Neural crest cell (in vitro differentiated cells): ENCODE measurements around the gene RNASE9. TPM values are rescaled to one million over a fixed set of nuclear protein-coding genes. Genes with fewer than 3 reads are reported as not detected.

Source experiments
- DNase-seq: peaks from one replicate; pipeline ENCODE4 v3.0.0; 2021; ENCODE audit warnings: low read depth, mixed read lengths, low spot score
- H3K27ac Mint-ChIP-seq: one replicate; pipeline ENCODE4 v1.8.0; 2021; ENCODE audit warnings: mild to moderate bottlenecking, mixed read lengths; ENCODE audit not compliant: unreplicated experiment
- H3K27me3 Mint-ChIP-seq: 2 replicates; pipeline ENCODE4 v1.8.0; 2021; ENCODE audit warnings: low read depth, mild to moderate bottlenecking, mixed read lengths
- H3K36me3 Mint-ChIP-seq: 2 replicates; pipeline ENCODE4 v1.8.0; 2021; ENCODE audit warnings: low read depth, mild to moderate bottlenecking, mixed read lengths
- H3K4me1 Mint-ChIP-seq: 2 replicates; pipeline ENCODE4 v1.8.0; 2021; ENCODE audit warnings: mixed read lengths
- H3K4me3 Mint-ChIP-seq: one replicate; pipeline ENCODE4 v1.8.0; 2021; ENCODE audit warnings: mild to moderate bottlenecking, mixed read lengths
- H3K9me3 Mint-ChIP-seq: 2 replicates; pipeline ENCODE4 v1.8.0; 2021; ENCODE audit warnings: mixed read lengths
- CTCF ChIP-seq: fragments of 200-600 bp; sonication (generic); conservative IDR thresholded peaks from 2 replicates; pipeline ENCODE4 v1.5.0; 2021; ENCODE audit warnings: antibody characterized with exemption, mild to moderate bottlenecking
- total RNA-seq: library from RNA; stranded (reverse); gene quantifications from 2 replicates; pipeline ENCODE4 v1.2.1, GENCODE V29; 2021

The RNASE9 gene
- total RNA-seq, 1 donor from 2014 or later: not detected

GRCh38 chr14:20529806-20530205 lies 31.0 kb downstream of the RNASE9 start:
- Mint-ChIP-seq H3K9me3 (no peaks in the 10 kb centered on the region), H3K36me3 (no peaks in the 10 kb centered on the region), H3K27me3 (peaks cover 51% of the 10 kb centered on the region), H3K4me3 (no peak overlapping the region), H3K27ac (no peak overlapping the region), H3K4me1 (no peaks in the 10 kb centered on the region)
- DNase-seq: no peak
- no peak for TF ChIP-seq CTCF

GRCh38 chr14:20524027-20524426 lies 36.8 kb downstream of the RNASE9 start:
- no peak overlapping the region for H3K27ac Mint-ChIP-seq
- no peaks in the 10 kb centered on the region for H3K4me1 Mint-ChIP-seq
- peaks cover 40% of the 10 kb centered on the region for H3K27me3 Mint-ChIP-seq
- H3K9me3 Mint-ChIP-seq: no peaks in the 10 kb centered on the region
- TF ChIP-seq CTCF: no peak
- no peak overlapping the region for H3K4me3 Mint-ChIP-seq
- no peaks in the 10 kb centered on the region for H3K36me3 Mint-ChIP-seq
- DNase-seq: no peak

- H3K27ac Mint-ChIP-seq: no peak overlapping the region
- no peaks in the 10 kb centered on the region for H3K9me3 Mint-ChIP-seq
- DNase-seq: no peak
- no peaks in the 10 kb centered on the region for H3K36me3 Mint-ChIP-seq
- H3K27me3 Mint-ChIP-seq: peaks cover 26% of the 10 kb centered on the region
- no peaks in the 10 kb centered on the region for H3K4me1 Mint-ChIP-seq
- no peak overlapping the region for H3K4me3 Mint-ChIP-seq
- TF ChIP-seq CTCF: no peak
These were observed 38.5 kb downstream of the RNASE9 start for GRCh38 chr14:20522332-20522731.

GRCh38 chr14:20516921-20517320 lies 43.9 kb downstream of the RNASE9 start:
- Mint-ChIP-seq H3K9me3 (no peaks in the 10 kb centered on the region), H3K27me3 (peaks cover 16% of the 10 kb centered on the region), H3K4me1 (no peaks in the 10 kb centered on the region), H3K36me3 (no peaks in the 10 kb centered on the region), H3K27ac (no peak overlapping the region), H3K4me3 (no peak overlapping the region)
- no peak for DNase-seq
- TF ChIP-seq CTCF: no peak

GRCh38 chr14:20515846-20516245 lies 45.0 kb downstream of the RNASE9 start:
- Mint-ChIP-seq H3K27ac (no peak overlapping the region), H3K9me3 (no peaks in the 10 kb centered on the region), H3K36me3 (no peaks in the 10 kb centered on the region), H3K4me3 (no peak overlapping the region), H3K27me3 (peaks cover 20% of the 10 kb centered on the region), H3K4me1 (no peaks in the 10 kb centered on the region)
- TF ChIP-seq CTCF: no peak
- no peak for DNase-seq
